Measurements from ENCODE around the gene ESR1. TPM values are rescaled to one million over a fixed set of nuclear protein-coding genes. Genes with fewer than 3 reads are reported as not detected.
"Not testable (repeated sequence)": the region's sequence is repeated elsewhere in the genome, so short reads cannot be mapped to it uniquely, and the experiment has no call there.

The ESR1 gene
- total RNA-seq, 1 donor from 2014 or later: 0.72 TPM

GRCh38 chr6:151885234-151885633 lies 77.8 kb downstream of the ESR1 start:
- DNase-seq (ENCODE audit: low read depth): no peak

GRCh38 chr6:151891524-151891923 lies 84.0 kb downstream of the ESR1 start:
- DNase-seq (ENCODE audit: low read depth): no peak

- DNase-seq (ENCODE audit: low read depth): peak; percentile 24
Measured at GRCh38 chr6:151894426-151894825, 86.9 kb downstream of the ESR1 start.

DNA sequence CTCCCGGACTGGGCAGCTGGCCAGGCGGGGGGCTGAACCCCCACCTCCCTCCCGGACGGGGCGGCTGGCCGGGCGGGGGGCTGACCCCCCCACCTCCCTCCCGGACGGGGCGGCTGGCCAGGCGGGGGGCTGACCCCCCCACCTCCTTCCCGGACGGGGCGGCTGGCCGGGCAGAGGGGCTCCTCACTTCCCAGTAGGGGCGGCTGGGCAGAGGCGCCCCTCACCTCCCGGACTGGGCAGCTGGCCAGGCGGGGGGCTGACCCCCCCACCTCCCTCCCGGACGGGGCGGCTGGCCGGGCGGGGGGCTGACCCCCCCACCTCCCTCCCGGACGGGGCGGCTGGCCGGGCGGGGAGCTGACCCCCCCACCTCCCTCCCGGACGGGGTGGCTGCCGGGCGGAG lies 91.7 kb downstream of the ESR1 start:
- DNase-seq (ENCODE audit: low read depth): not testable (repeated sequence)

GRCh38 chr6:151899796-151900195 lies 92.3 kb downstream of the ESR1 start:
- not testable (repeated sequence) for DNase-seq (ENCODE audit: low read depth)

- no peak for DNase-seq (ENCODE audit: low read depth)
Measured at GRCh38 chr6:151900256-151900655, 92.8 kb downstream of the ESR1 start.

DNA sequence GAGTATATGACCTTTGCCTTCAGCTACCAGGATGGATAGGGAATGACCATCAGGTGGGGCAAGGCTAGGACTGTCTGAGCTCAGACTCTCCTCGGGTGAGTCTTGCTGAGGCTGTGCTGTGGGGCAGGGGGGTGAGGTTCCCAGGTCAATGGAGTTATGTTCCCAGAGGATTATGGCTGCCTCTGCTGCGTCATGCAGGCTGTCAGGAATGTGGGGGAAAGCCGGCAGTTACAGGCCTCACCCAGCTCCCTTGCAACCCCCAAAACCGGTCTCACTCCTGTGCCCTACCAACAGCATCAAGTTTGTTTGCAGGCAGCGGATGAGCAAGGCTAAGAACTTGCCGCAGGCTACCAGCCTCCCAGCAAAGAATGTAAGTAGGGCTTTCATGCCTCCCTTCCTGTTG lies 93.5 kb downstream of the ESR1 start:
- DNase-seq (ENCODE audit: low read depth): no peak

- DNase-seq (ENCODE audit: low read depth): no peak
Measured at GRCh38 chr6:151904631-151905030, 97.1 kb downstream of the ESR1 start.

DNA sequence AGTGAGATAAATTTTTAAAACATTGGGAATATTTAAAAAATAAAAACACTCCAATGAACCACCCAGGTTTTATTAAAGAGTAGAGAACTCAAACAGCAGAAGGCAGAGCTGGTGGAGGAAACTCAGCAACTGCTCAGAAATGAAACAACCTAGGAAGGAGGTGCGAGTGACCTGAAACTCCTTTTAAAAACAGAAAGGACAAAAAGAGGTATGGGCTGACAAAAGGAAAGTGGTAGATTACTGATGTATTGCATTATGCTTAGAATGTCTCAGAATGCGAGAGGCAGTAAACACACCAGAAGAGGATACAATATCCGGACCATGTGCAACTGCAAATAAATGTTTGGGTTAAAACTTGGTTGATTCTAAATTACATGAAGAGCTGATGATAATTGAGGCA lies 97.6 kb downstream of the ESR1 start:
- DNase-seq (ENCODE audit: low read depth): no peak

DNA sequence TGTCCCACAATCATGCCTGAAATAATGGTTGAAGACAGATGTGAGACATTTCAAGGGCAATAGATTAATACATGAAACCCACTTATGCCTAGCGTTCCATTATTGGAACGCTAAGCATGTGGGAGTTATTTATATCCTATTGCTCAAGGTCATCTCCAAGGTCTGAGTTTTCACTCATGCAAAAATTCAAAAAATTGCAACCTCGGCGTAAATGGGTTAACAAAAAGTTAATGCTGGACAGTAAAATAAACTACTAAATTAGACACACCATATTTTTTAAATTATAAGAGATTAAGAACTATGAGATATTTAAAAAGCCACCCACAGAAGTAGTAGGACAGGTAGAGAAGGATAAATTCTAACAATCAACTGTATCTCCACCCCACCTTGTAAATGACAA lies 98.4 kb downstream of the ESR1 start:
- DNase-seq (ENCODE audit: low read depth): no peak

- DNase-seq (ENCODE audit: low read depth): peak; percentile 22
Measured at GRCh38 chr6:151911401-151911800, 103.9 kb downstream of the ESR1 start.

DNA sequence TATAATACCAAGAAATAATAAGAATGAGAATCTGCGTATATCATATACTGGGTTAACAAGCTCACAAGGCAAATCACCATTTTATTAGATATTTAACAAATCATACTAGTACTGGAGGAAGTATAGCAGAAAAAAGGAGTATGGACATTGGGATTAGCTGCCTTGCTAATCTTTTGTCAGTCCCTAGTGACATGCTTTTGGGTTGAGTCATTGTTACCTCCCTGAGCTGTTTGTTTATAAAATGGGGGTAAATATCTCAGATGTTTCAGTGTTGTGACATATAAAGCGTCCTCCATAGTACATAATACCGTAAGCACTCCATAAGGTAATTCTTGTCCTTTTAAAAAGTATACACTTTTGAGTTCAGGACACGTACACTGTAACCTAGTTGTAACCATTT lies 107.0 kb downstream of the ESR1 start:
- DNase-seq (ENCODE audit: low read depth): no peak

DNA sequence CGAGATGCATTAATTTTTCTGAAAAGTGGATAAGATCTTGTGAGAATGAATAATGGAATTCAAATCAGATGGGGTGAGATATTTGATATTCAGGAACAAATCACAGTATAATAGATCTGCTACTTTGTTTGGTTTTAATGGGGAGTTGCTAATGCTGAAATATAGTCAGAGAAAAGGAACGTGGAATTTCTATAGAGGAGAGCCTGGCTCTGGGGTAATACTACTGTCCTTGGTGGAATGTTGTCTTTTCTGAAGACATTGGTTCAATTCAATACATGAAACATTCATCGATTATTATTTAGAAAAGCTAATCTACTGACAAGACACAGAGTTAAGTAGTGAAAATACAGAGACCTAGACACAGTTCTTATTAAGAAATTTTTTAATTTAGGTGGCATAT lies 108.6 kb downstream of the ESR1 start:
- DNase-seq (ENCODE audit: low read depth): no peak

GRCh38 chr6:151916680-151917164 lies 109.2 kb downstream of the ESR1 start:
- DNase-seq (ENCODE audit: low read depth): peak; percentile 45

DNA sequence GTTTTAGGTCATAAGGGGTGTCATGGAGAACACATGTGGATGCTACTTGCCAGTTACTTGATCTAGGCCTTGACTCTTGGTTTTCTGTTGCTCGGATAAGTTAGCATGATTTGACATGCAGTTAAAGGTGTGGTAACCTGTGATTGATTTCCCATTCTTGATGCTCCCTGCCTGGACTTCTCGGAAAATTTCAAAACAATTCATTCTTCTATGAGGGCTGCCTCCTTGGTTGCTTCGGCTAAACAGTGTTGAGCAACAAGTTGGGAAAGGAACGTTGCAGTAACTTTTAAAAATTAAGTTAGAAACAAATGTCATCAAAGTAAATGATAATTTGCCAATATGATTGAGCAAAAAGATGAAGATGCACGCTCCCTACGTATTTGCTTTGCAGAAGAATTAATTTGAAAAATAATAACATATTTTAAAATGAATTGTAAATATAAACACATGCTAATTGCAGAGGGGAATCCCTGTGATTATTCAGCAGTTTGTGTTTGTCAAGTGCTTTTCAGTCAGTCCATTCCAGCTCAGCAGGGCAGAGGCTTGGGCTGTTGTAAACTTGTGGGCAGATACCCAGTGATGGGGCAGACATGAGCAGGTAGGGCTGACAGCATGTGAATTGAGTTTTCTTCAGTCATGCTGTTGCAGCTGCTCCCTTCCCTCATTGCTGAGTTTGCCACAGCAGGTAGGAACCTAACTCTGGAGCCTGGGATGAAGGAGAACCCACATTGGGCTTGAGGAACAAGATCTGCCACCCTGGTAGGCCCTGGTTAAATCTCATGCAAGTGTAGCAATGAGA lies 110.2 kb downstream of the ESR1 start:
- DNase-seq (ENCODE audit: low read depth): no peak

GRCh38 chr6:151940307-151940706 lies 132.8 kb downstream of the ESR1 start:
- DNase-seq (ENCODE audit: low read depth): no peak

GRCh38 chr6:151948002-151948743 lies 140.7 kb downstream of the ESR1 start:
- DNase-seq (ENCODE audit: low read depth): no peak

- DNase-seq (ENCODE audit: low read depth): peak; percentile 76
Measured at GRCh38 chr6:151958332-151958731, 150.8 kb downstream of the ESR1 start.

DNA sequence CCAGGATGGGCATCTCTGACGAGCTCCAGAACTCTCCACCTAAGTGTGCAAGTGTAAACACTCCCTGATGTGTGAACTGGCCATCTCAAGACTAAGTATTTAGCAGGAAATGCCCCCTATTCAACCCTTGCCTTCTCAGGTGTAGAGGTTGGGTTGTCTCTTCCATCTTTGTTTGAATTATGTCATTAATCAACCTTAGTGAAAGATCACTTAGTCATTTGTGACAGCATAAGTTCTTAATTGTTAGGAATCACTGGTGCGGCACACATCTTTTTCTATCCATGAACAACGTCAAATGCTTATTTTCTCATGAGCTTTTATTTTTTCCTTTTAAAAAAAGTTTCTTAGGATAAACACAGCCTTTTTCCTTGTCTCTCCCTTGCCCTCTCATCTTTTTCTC lies 151.6 kb downstream of the ESR1 start:
- no peak for DNase-seq (ENCODE audit: low read depth)

DNA sequence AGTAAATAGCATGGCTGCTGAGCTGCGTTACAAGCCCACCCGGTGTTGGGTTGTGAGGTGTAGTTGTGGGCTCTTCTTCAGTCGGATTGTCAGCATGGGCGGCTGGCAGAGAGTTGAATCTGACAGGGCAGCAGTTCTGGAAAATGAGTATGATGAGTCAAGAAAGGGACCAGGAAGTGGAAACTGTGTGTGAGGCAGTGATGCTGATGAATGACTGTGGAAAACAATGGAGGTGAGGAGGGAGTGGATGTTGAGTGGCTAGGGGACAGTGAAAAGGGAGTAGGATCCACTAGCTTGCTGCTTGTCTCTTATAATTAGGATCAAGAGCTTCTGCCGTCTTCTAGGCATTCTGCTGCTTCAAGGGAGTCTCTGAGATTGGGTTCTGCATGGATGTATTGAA lies 154.3 kb downstream of the ESR1 start:
- no peak for DNase-seq (ENCODE audit: low read depth)

- peak; percentile 80 for DNase-seq (ENCODE audit: low read depth)
Measured at GRCh38 chr6:151962246-151962846, 154.9 kb downstream of the ESR1 start.

- DNase-seq (ENCODE audit: low read depth): no peak
Measured at GRCh38 chr6:151963001-151963400, 155.5 kb downstream of the ESR1 start.

Measured in myocyte (in vitro differentiated cells).